K562 (cell line): Measurements from ENCODE around the gene CDCP1. TPM values are rescaled to one million over a fixed set of nuclear protein-coding genes. Genes with fewer than 3 reads are reported as not detected.

Experiments used
- ATF6 ChIP-seq: sonication (generic); formaldehyde crosslinking; IDR thresholded peaks from 2 replicates; pipeline ENCODE4 v1.4.0; 2020; ENCODE audit warnings: mild to moderate bottlenecking, missing genetic modification reagents
- BCOR ChIP-seq: fragments of 450-650 bp; IDR thresholded peaks from 2 replicates; pipeline ENCODE4 v1.6.1; 2016
- BMI1 ChIP-seq: fragments of 150-350 bp; IDR thresholded peaks from 2 replicates; pipeline ENCODE4 v1.6.1; 2014; ENCODE audit warnings: low read length
- KLF6 ChIP-seq: fragments of 250-450 bp; sonication (Bioruptor Pico); IDR thresholded peaks from 2 replicates; pipeline ENCODE4 v1.4.0; 2020; ENCODE audit warnings: mild to moderate bottlenecking, moderate library complexity, borderline replicate concordance
- L3MBTL2 ChIP-seq: fragments of 450-650 bp; IDR thresholded peaks from 2 replicates; pipeline ENCODE4 v1.6.1; 2016; ENCODE audit warnings: mild to moderate bottlenecking, moderate library complexity
- NR3C1 ChIP-seq: sonication (generic); formaldehyde crosslinking; IDR thresholded peaks from 2 replicates; pipeline ENCODE4 v1.8.1; 2022; ENCODE audit warnings: missing genetic modification reagents
- PATZ1 ChIP-seq: fragments of 250-450 bp; sonication (Bioruptor Pico); IDR thresholded peaks from 2 replicates; pipeline ENCODE4 v1.5.0; 2020; ENCODE audit warnings: mild to moderate bottlenecking, borderline replicate concordance
- PRPF4 ChIP-seq: fragments of 200-400 bp; formaldehyde crosslinking; IDR thresholded peaks from one replicate; pipeline ENCODE4 v1.6.1; 2017; ENCODE audit warnings: low read length, low read depth, mild to moderate bottlenecking; ENCODE audit not compliant: insufficient read depth, poor library complexity, severe bottlenecking
- PTBP1 ChIP-seq: fragments of 200-400 bp; formaldehyde crosslinking; IDR thresholded peaks from 2 replicates; pipeline ENCODE4 v1.6.1; 2017; ENCODE audit warnings: low read depth, low read length
- RBM25 ChIP-seq: fragments of 200-400 bp; formaldehyde crosslinking; IDR thresholded peaks from 2 replicates; pipeline ENCODE4 v1.6.1; 2018; ENCODE audit warnings: low read length, low read depth, moderate library complexity; ENCODE audit not compliant: severe bottlenecking
- RBM39 ChIP-seq: fragments of 200-400 bp; formaldehyde crosslinking; optimal IDR thresholded peaks from 2 replicates; pipeline ENCODE3; 2018; ENCODE audit warnings: low read depth, low read length
- RUNX1 ChIP-seq: sonication (generic); IDR thresholded peaks from 2 replicates; pipeline ENCODE4 v1.6.1; 2016; ENCODE audit warnings: antibody characterized with exemption, low read depth
- SRSF3 ChIP-seq: fragments of 200-400 bp; formaldehyde crosslinking; IDR thresholded peaks from 2 replicates; pipeline ENCODE4 v1.6.1; 2016; ENCODE audit warnings: mild to moderate bottlenecking, low read length, moderate library complexity; ENCODE audit not compliant: insufficient read depth
- ZBED1 ChIP-seq: IDR thresholded peaks from 2 replicates; pipeline ENCODE4 v1.6.1; 2014
- ZKSCAN8 ChIP-seq: fragments of 200-800 bp; sonication (Bioruptor generic); IDR thresholded peaks from 2 replicates; pipeline ENCODE4 v1.6.1; 2016; ENCODE audit warnings: missing genetic modification characterization, missing compliant biosample characterization
- ZNF347 ChIP-seq: fragments of 450-650 bp; formaldehyde crosslinking; IDR thresholded peaks from 2 replicates; pipeline ENCODE4 v1.4.0; 2020; ENCODE audit warnings: low read depth, mild to moderate bottlenecking, moderate library complexity
- ZNF431 ChIP-seq: sonication (generic); formaldehyde crosslinking; IDR thresholded peaks from 2 replicates; pipeline ENCODE4 v1.8.0; 2022; ENCODE audit warnings: mild to moderate bottlenecking, missing genetic modification reagents
- polyA plus RNA-seq, 8 experiments: library from polyadenylated mRNA; depleted of rRNA in 4 of 8; stranded (reverse) in 5 of 8; unstranded in 3 of 8; fragments of >200 nt; fragmentation: Nextera tagmentation in 2 of 8; fragmentation: Illumina TruSeq in 1 of 8; extraction: Ambion mirVana in 2 of 8; extraction: Trizol in 1 of 8; gene quantifications; 2 replicates each; pipeline versions ENCODE4 v1.2.1 to v1.2.3, GENCODE V29; 2011 to 2014; ENCODE audit warnings: inconsistent platforms in 1 of 8, missing spikeins in 1 of 8
- total RNA-seq, 7 experiments: library from RNA; depleted of rRNA in 6 of 7; stranded (reverse); fragments of >200 nt in 6 of 7; fragmentation: Illumina TruSeq in 2 of 7; extraction: Trizol in 2 of 7; gene quantifications; 2 replicates each; pipeline versions ENCODE4 v1.2.1 to v1.2.3, GENCODE V29; 2011 to 2021; ENCODE audit warnings: low replicate concordance in 1 of 7
- TF ChIP-seq, protein P1 (sequence below): IDR thresholded peaks from 2 replicates; pipeline ENCODE4 v1.6.1; 2011; ENCODE audit warnings: borderline replicate concordance, low read depth, mild to moderate bottlenecking, moderate library complexity, low read length; ENCODE audit not compliant: insufficient read depth, poor library complexity, severe bottlenecking
- TF ChIP-seq, protein P2 (sequence below): sonication (generic); formaldehyde crosslinking; IDR thresholded peaks from 2 replicates; pipeline ENCODE4 v1.8.1; 2022; ENCODE audit warnings: missing genetic modification reagents
- TF ChIP-seq, protein P3 (sequence below), 2 experiments: fragments of 250-450 bp in 1 of 2; fragments of 450-650 bp in 1 of 2; sonication (Bioruptor Pico) in 1 of 2; IDR thresholded peaks; 2 replicates each; pipeline versions ENCODE4 v1.6.1 to v1.8.0; 2016 to 2021; ENCODE audit warnings: mild to moderate bottlenecking in 2 of 2, moderate library complexity in 2 of 2, missing compliant biosample characterization in 1 of 2, missing genetic modification characterization in 1 of 2

The CDCP1 gene
- total and polyA plus RNA-seq, 9 of the 15 experiments (the other 6 are each of a cell fraction or from before 2014, with no cell fraction given): 3.9 to 16.4 (median 5.2) TPM

GRCh38 chr3:45153658-45154437 lies 7.7 kb upstream of the CDCP1 start (continued):
- TF ChIP-seq ZKSCAN8 (CRISPR knock-in tag): no peak
- no peak for TF ChIP-seq SRSF3
- no peak for TF ChIP-seq ATF6 (CRISPR knock-in tag)
- no peak for TF ChIP-seq L3MBTL2
- no peak for TF ChIP-seq KLF6
- TF ChIP-seq, protein P1, sequence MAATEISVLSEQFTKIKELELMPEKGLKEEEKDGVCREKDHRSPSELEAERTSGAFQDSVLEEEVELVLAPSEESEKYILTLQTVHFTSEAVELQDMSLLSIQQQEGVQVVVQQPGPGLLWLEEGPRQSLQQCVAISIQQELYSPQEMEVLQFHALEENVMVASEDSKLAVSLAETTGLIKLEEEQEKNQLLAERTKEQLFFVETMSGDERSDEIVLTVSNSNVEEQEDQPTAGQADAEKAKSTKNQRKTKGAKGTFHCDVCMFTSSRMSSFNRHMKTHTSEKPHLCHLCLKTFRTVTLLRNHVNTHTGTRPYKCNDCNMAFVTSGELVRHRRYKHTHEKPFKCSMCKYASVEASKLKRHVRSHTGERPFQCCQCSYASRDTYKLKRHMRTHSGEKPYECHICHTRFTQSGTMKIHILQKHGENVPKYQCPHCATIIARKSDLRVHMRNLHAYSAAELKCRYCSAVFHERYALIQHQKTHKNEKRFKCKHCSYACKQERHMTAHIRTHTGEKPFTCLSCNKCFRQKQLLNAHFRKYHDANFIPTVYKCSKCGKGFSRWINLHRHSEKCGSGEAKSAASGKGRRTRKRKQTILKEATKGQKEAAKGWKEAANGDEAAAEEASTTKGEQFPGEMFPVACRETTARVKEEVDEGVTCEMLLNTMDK: no peak
- TF ChIP-seq ZBED1: no peak
- no peak for TF ChIP-seq RUNX1
- TF ChIP-seq NR3C1 (CRISPR knock-in tag): no peak
- no peak for TF ChIP-seq BMI1
- TF ChIP-seq, protein P2, sequence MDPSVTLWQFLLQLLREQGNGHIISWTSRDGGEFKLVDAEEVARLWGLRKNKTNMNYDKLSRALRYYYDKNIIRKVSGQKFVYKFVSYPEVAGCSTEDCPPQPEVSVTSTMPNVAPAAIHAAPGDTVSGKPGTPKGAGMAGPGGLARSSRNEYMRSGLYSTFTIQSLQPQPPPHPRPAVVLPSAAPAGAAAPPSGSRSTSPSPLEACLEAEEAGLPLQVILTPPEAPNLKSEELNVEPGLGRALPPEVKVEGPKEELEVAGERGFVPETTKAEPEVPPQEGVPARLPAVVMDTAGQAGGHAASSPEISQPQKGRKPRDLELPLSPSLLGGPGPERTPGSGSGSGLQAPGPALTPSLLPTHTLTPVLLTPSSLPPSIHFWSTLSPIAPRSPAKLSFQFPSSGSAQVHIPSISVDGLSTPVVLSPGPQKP (CRISPR knock-in tag): no peak
- TF ChIP-seq, protein P3, sequence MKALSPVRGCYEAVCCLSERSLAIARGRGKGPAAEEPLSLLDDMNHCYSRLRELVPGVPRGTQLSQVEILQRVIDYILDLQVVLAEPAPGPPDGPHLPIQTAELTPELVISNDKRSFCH (CRISPR knock-in tag; IDR thresholded peaks at IDR 0.05): no peak
- TF ChIP-seq, protein P3 (tag; IDR thresholded peaks at IDR 0.05): no peak
- TF ChIP-seq PATZ1: no peak
- TF ChIP-seq ZNF347 (CRISPR knock-in tag): no peak
- TF ChIP-seq PTBP1: no peak
- no peak for TF ChIP-seq ZNF431
- peak; percentile 79 for TF ChIP-seq RBM25
- peak; percentile 82 for TF ChIP-seq BCOR
- no peak for TF ChIP-seq RBM39
- TF ChIP-seq PRPF4: no peak
